HCT116 (cell line): ENCODE data around the gene SLC44A1. TPM values are rescaled to one million over a fixed set of nuclear protein-coding genes. Genes with fewer than 3 reads are reported as not detected.

Experiments
- ATAC-seq: fragments of 200-7000 bp; cut with Tn5 transposase; 2 replicates; pipeline ENCODE4 v1.9.1; 2020; ENCODE audit warnings: mild to moderate bottlenecking, moderate library complexity
- BruUV-seq: library from RNA; stranded (reverse); fragments of 400-500 nt; replicated peaks from 2 replicates; lab custom pipeline; 2021; lab: Mats Ljungman, UMichigan
- CTCF ChIA-PET: fragments of 300-600 bp; sonication (Branson Sonifier 250); formaldehyde crosslinking; loops from one replicate; lab custom pipeline; 2021; ENCODE audit warnings: antibody characterized with exemption; lab: Charles Lee
- POLR2A ChIA-PET: fragments of 300-600, 350-600 bp; sonication (Branson Sonifier 250); formaldehyde crosslinking; loops from one replicate; lab custom pipeline; 2021; ENCODE audit warnings: antibody characterized with exemption; lab: Charles Lee
- RAD21 ChIA-PET, 2 experiments: fragments of 300-600 bp; sonication (Branson Sonifier 250); formaldehyde crosslinking; loops; one replicate each; lab custom pipeline; 2023; ENCODE audit warnings: low total read pairs in 2 of 2; ENCODE audit not compliant: uncharacterized antibody in 2 of 2, unreplicated experiment in 2 of 2, low non-redundant PET in 1 of 2; lab: Charles Lee
- DNase-seq: peaks from one replicate; pipeline ENCODE4 v3.0.0-alpha.2; 2010; ENCODE audit warnings: low read depth, low spot score
- H2AFZ ChIP-seq: fragments of 200-600 bp; shearing (Covaris generic), sonication (generic); 2 replicates; pipeline ENCODE4 v1.6.1; 2017; ENCODE audit warnings: low read depth, mixed run types, mixed read lengths, antibody characterized with exemption, low read length; ENCODE audit not compliant: poor library complexity, severe bottlenecking
- H3K27ac ChIP-seq: 2 replicates; pipeline ENCODE4 v1.5.1; 2012; ENCODE audit warnings: low read depth, low read length
- H3K27me3 ChIP-seq: fragments of 200-600 bp; sonication (generic); 2 replicates; pipeline ENCODE4 v1.6.1; 2016; ENCODE audit warnings: mixed run types, low read length, mixed read lengths; ENCODE audit not compliant: insufficient read depth
- H3K36me3 ChIP-seq, 2 experiments: fragments of 200-500 bp in 1 of 2; fragments of 200-600 bp in 1 of 2; sonication (Bioruptor generic) in 1 of 2; sonication (generic) in 1 of 2; 2 replicates each; pipeline versions ENCODE4 v1.5.1 to v1.6.1; 2014 to 2016; ENCODE audit warnings: low read length in 2 of 2, inconsistent platforms in 1 of 2, mixed read lengths in 1 of 2, mixed run types in 1 of 2; ENCODE audit not compliant: insufficient read depth in 2 of 2, control insufficient read depth in 1 of 2
- H3K4me1 ChIP-seq, 2 experiments: fragments of 200-600 bp in 1 of 2; sonication (generic) in 1 of 2; 2 replicates each; pipeline versions ENCODE4 v1.5.1 to v1.6.1; 2012 to 2017; ENCODE audit warnings: low read length in 2 of 2, inconsistent platforms in 1 of 2, mild to moderate bottlenecking in 1 of 2, mixed read lengths in 1 of 2, mixed run types in 1 of 2, moderate library complexity in 1 of 2; ENCODE audit not compliant: insufficient read depth in 2 of 2, control insufficient read depth in 1 of 2
- H3K4me2 ChIP-seq: fragments of 200-600 bp; sonication (generic); 2 replicates; pipeline ENCODE4 v1.6.1; 2017; ENCODE audit warnings: mixed run types, low read length, mixed read lengths
- H3K4me3 ChIP-seq, 2 experiments: fragments of 200-600 bp in 1 of 2; sonication (generic) in 1 of 2; replicated peaks in 1 of 2; 2 replicates each; pipeline ENCODE4 v1.5.1; 2011 to 2016; ENCODE audit warnings: low read length in 2 of 2, control low read depth in 1 of 2, low read depth in 1 of 2, mild to moderate bottlenecking in 1 of 2, mixed read lengths in 1 of 2, mixed run types in 1 of 2
- H3K79me2 ChIP-seq: fragments of 200-600 bp; sonication (generic); 2 replicates; pipeline ENCODE4 v1.6.1; 2017; ENCODE audit warnings: mild to moderate bottlenecking, mixed run types, low read length, moderate library complexity, mixed read lengths; ENCODE audit not compliant: insufficient read depth
- H3K9ac ChIP-seq: fragments of 200-600 bp; sonication (generic); 2 replicates; pipeline ENCODE4 v1.6.1; 2016; ENCODE audit warnings: low read length, mixed read lengths
- H3K9me2 ChIP-seq: fragments of 200-600 bp; sonication (generic), shearing (Covaris generic); 2 replicates; pipeline ENCODE4 v1.6.1; 2017; ENCODE audit warnings: mixed run types, mild to moderate bottlenecking, moderate library complexity; ENCODE audit not compliant: insufficient read depth
- H3K9me3 ChIP-seq, 2 experiments: fragments of 200-500 bp in 1 of 2; fragments of 200-600 bp in 1 of 2; sonication (Bioruptor generic) in 1 of 2; sonication (generic) in 1 of 2; 2 replicates each; pipeline ENCODE4 v1.6.1; 2014 to 2017; ENCODE audit warnings: low read length in 2 of 2, mixed read lengths in 2 of 2, inconsistent platforms in 1 of 2, low read depth in 1 of 2, mild to moderate bottlenecking in 1 of 2, mixed run types in 1 of 2, moderate library complexity in 1 of 2; ENCODE audit not compliant: control insufficient read depth in 1 of 2, insufficient read depth in 1 of 2
- H4K20me1 ChIP-seq: fragments of 200-600 bp; sonication (generic), shearing (Covaris generic); 2 replicates; pipeline ENCODE4 v1.6.1; 2017; ENCODE audit warnings: mixed run types, mild to moderate bottlenecking, moderate library complexity; ENCODE audit not compliant: insufficient read depth
- ATF3 ChIP-seq: IDR thresholded peaks from 2 replicates; pipeline ENCODE4 v1.6.1; 2012
- CBX3 ChIP-seq: IDR thresholded peaks from 2 replicates; pipeline ENCODE4 v1.6.1; 2012; ENCODE audit warnings: low read depth
- CEBPB ChIP-seq: IDR thresholded peaks from 2 replicates; pipeline ENCODE4 v1.6.1; 2012; ENCODE audit warnings: low read depth
- CTCF ChIP-seq, 3 experiments: fragments of 200-600 bp in 1 of 3; sonication (generic) in 1 of 3; IDR thresholded peaks in 2 of 3; conservative IDR thresholded peaks in 1 of 3; 2 replicates each; pipeline ENCODE4 v1.5.1; 2012 to 2017; ENCODE audit warnings: low read depth in 2 of 3, low read length in 2 of 3, antibody characterized with exemption in 1 of 3, borderline replicate concordance in 1 of 3, control low read depth in 1 of 3, mild to moderate bottlenecking in 1 of 3, mixed read lengths in 1 of 3, mixed run types in 1 of 3, moderate library complexity in 1 of 3; ENCODE audit not compliant: insufficient read depth in 1 of 3
- ELF1 ChIP-seq: IDR thresholded peaks from 2 replicates; pipeline ENCODE4 v1.6.1; 2012; ENCODE audit warnings: low read depth, borderline replicate concordance
- EZH2 ChIP-seq: fragments of 200-600 bp; sonication (generic); IDR thresholded peaks from 2 replicates; pipeline ENCODE4 v1.6.1; 2017; ENCODE audit warnings: antibody characterized with exemption, mixed run types
- FOSL1 ChIP-seq: IDR thresholded peaks from 2 replicates; pipeline ENCODE4 v1.6.1; 2012; ENCODE audit warnings: low read depth
- RAD21 ChIP-seq: IDR thresholded peaks from 2 replicates; pipeline ENCODE4 v1.6.1; 2012; ENCODE audit warnings: low read depth, mild to moderate bottlenecking
- REST ChIP-seq: IDR thresholded peaks from 2 replicates; pipeline ENCODE4 v1.6.1; 2012; ENCODE audit warnings: low read depth
- YY1 ChIP-seq: IDR thresholded peaks from 2 replicates; pipeline ENCODE4 v1.6.1; 2011; ENCODE audit warnings: low read length, low read depth, moderate library complexity, mild to moderate bottlenecking; ENCODE audit not compliant: insufficient replicate concordance; ENCODE audit errors: extremely low read depth
- ZBTB33 ChIP-seq: IDR thresholded peaks from 2 replicates; pipeline ENCODE4 v1.6.1; 2011; ENCODE audit warnings: mild to moderate bottlenecking, low read length, moderate library complexity; ENCODE audit not compliant: insufficient replicate concordance; ENCODE audit errors: extremely low read depth
- intact Hi-C: fragments of 100-400 bp; cut with micrococcal nuclease; formaldehyde crosslinking; loops from 2 replicates; pipeline ENCODE4 v1.10.0; 2022
- total RNA-seq: library from RNA; stranded (reverse); gene quantifications from one replicate; pipeline ENCODE4 v1.2.1, GENCODE V29; 2021; ENCODE audit not compliant: unreplicated experiment

SLC44A1 gene
- total RNA-seq, 1 experiment from 2014 or later = 44.1 TPM

GRCh38 chr9:105281272-105281671 lies 36.8 kb downstream of the SLC44A1 start (continued):
- TF ChIP-seq CTCF (IDR thresholded peaks at IDR 0.05 in 2 of 3, conservative IDR thresholded peaks at IDR 0.05 in 1 of 3; ENCODE audit: borderline replicate concordance in 1 of 3, insufficient read depth in 1 of 3, low read depth in 2 of 3, low read length in 2 of 3) (no peak), CEBPB (no peak), ATF3 (no peak), YY1 (no peak), EZH2 (no peak)

- H4K20me1 ChIP-seq = no peaks in the 10 kb centered on the region
- H3K36me3 ChIP-seq = no peaks in the 10 kb centered on the region
- intact Hi-C loops = no loop called here
- no peaks in the 10 kb centered on the region for H3K27me3 ChIP-seq
- H3K4me3 ChIP-seq = no peak overlapping the region
- RAD21 ChIA-PET = no interaction called here
- H3K4me2 ChIP-seq = no peak overlapping the region
- H3K9me2 ChIP-seq = 0 out of 2 replicates have a peak, but pooled peaks cover 3% of the 10 kb centered on the region
- H3K27ac ChIP-seq = no peak overlapping the region
- H3K4me1 ChIP-seq = peaks cover 0 to 3% of the 10 kb centered on the region in 2 experiments; a peak in 1 of 4 replicates
- ATAC-seq = no peak
- BruUV-seq = no TSS peak
- no peak for DNase-seq
- CTCF ChIA-PET = no interaction called here
- no peaks in the 10 kb centered on the region for H3K9me3 ChIP-seq
- no peak overlapping the region for H2AFZ ChIP-seq
- H3K9ac ChIP-seq = no peak overlapping the region
- no peaks in the 10 kb centered on the region for H3K79me2 ChIP-seq
- no peak for TF ChIP-seq CBX3
- no peak for TF ChIP-seq ELF1
- TF ChIP-seq FOSL1 = no peak
- TF ChIP-seq CEBPB = no peak
- no peak for TF ChIP-seq REST
- no peak for TF ChIP-seq ZBTB33
- no peak for TF ChIP-seq CTCF (IDR thresholded peaks at IDR 0.05 in 2 of 3, conservative IDR thresholded peaks at IDR 0.05 in 1 of 3; ENCODE audit: borderline replicate concordance in 1 of 3, insufficient read depth in 1 of 3, low read depth in 2 of 3, low read length in 2 of 3)
- TF ChIP-seq RAD21 = no peak
- TF ChIP-seq YY1 = no peak
- no peak for TF ChIP-seq ATF3
- TF ChIP-seq, all 23 proteins: peak for 0
- POLR2A ChIA-PET = no interaction called here
These were observed 37.5 kb downstream of the SLC44A1 start for GRCh38 chr9:105281926-105282325.
